ENCODE data around the gene FBLIM1.

The FBLIM1 gene

GRCh38 chr1:15731735-15732685 lies 26.6 kb upstream of the FBLIM1 start:
- DNase-seq, result no peak

- no peak for DNase-seq
Measured at GRCh38 chr1:15732686-15733081, 25.9 kb upstream of the FBLIM1 start.

- DNase-seq, result no peak
Measured at GRCh38 chr1:15733218-15733725, 25.3 kb upstream of the FBLIM1 start.

- no peak for DNase-seq
Measured at GRCh38 chr1:15733726-15734226, 24.8 kb upstream of the FBLIM1 start.

- DNase-seq, result no peak
Measured at GRCh38 chr1:15734296-15734695, 24.3 kb upstream of the FBLIM1 start.

- DNase-seq, result no peak
Measured at GRCh38 chr1:15734901-15735300, 23.7 kb upstream of the FBLIM1 start.

GRCh38 chr1:15735304-15736037 lies 23.1 kb upstream of the FBLIM1 start:
- no peak for DNase-seq

GRCh38 chr1:15736038-15736891 lies 22.3 kb upstream of the FBLIM1 start, which contains the start of gene SLC25A34:
TSS of gene SLC25A34 (plus strand) at chr1:15736258. CDS start at chr1:15736486, 228 bp downstream.
- DNase-seq, result no peak

- DNase-seq, result no peak
Measured at GRCh38 chr1:15736892-15737261, 21.7 kb upstream of the FBLIM1 start.

- no peak for DNase-seq
Measured at GRCh38 chr1:15737324-15738319, 21.0 kb upstream of the FBLIM1 start.

GRCh38 chr1:15738416-15739113 lies 20.0 kb upstream of the FBLIM1 start:
- DNase-seq, result no peak

GRCh38 chr1:15739259-15739658 lies 19.3 kb upstream of the FBLIM1 start:
- no peak for DNase-seq

- no peak for DNase-seq
Measured at GRCh38 chr1:15739745-15740144, 18.9 kb upstream of the FBLIM1 start.

GRCh38 chr1:15740924-15741850 lies 17.4 kb upstream of the FBLIM1 start:
- DNase-seq, result peak; percentile 81 to 84

GRCh38 chr1:15742339-15742801 lies 16.2 kb upstream of the FBLIM1 start, which contains the start of gene TMEM82:
TSS of gene TMEM82 (plus strand) at chr1:15742499. CDS start at chr1:15742560, 61 bp downstream.
- DNase-seq, result no peak

- DNase-seq, result no peak
Measured at GRCh38 chr1:15744122-15744679, 14.4 kb upstream of the FBLIM1 start.

GRCh38 chr1:15747378-15747777 lies 11.2 kb upstream of the FBLIM1 start:
- no peak for DNase-seq

- DNase-seq, result no peak
Measured at GRCh38 chr1:15748264-15748663, 10.3 kb upstream of the FBLIM1 start.
